ENCODE measurements around the gene FAAP20.

DNA sequence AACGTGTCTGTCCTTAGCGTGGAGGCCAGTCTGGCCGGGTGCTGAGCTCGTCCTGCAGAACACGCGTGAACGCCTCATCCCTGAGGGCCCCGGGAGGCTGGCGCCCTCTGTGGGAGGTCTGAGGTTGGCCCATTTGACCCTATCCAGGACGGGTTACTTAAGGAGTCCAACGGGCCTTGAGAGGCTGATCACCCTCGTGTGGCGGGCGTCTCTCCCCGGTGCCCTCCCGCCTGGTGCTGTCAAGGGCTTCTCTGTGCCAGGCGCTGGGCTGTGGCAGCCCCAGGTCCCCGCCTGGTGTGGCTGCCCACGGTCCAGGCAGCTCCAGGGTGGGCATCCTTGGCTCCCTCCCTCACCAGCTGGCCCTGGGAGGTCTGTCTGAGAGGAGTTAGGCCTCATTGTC lies 43.2 kb upstream of the FAAP20 start:
- TF ChIP-seq CTCF (IDR thresholded peaks at IDR 0.05 in 2 of 3, conservative IDR thresholded peaks at IDR 0.05 in 1 of 3; ENCODE audit: borderline replicate concordance in 1 of 3, insufficient read depth in 1 of 3, low read depth in 2 of 3, low read length in 2 of 3) (peak in 2 of 3 experiments; percentile 37 to 42; a peak in 5 of 6 replicates), ELF1 (IDR thresholded peaks at IDR 0.05; ENCODE audit: borderline replicate concordance, low read depth) (no peak), RAD21 (IDR thresholded peaks at IDR 0.05; ENCODE audit: low read depth) (no peak; the same call in none of the 2 replicates), CEBPB (IDR thresholded peaks at IDR 0.05; ENCODE audit: low read depth) (no peak), EZH2 (IDR thresholded peaks at IDR 0.05) (no peak), POLR2A (IDR thresholded peaks at IDR 0.05; ENCODE audit: borderline replicate concordance, extremely low read depth, insufficient read depth, insufficient read length) (no peak), REST (IDR thresholded peaks at IDR 0.05; ENCODE audit: low read depth) (no peak), SIN3A (IDR thresholded peaks at IDR 0.05; ENCODE audit: low read depth) (no peak)
